Thoracic aorta (tissue), 2 donors: ENCODE data around the gene MRGPRG. TPM values are rescaled to one million over a fixed set of nuclear protein-coding genes. Genes with fewer than 3 reads are reported as not detected.

Experiments used
- ATAC-seq: fragments of 150-250 bp; one replicate; pipeline ENCODE4 v1.8.0; 2017; ENCODE audit warnings: low read depth; ENCODE audit not compliant: insufficient number of reproducible peaks, low FRiP score
- DNase-seq: peaks from one replicate; pipeline ENCODE4 v3.0.0-alpha.2; 2020; ENCODE audit warnings: low spot score
- H3K27ac ChIP-seq, 2 donors: fragments of 200-600 bp; sonication (generic); 1 replicate in 1 of 2; 2 replicates in 1 of 2; pipeline ENCODE4 v1.5.1; 2016; ENCODE audit warnings: mild to moderate bottlenecking in 2 of 2, moderate library complexity in 2 of 2
- H3K27me3 ChIP-seq: fragments of 200-600 bp; sonication (generic); replicated peaks from 2 replicates; pipeline ENCODE4 v1.6.0; 2016; ENCODE audit warnings: mild to moderate bottlenecking; ENCODE audit not compliant: insufficient read depth
- H3K36me3 ChIP-seq: fragments of 200-600 bp; sonication (generic); one replicate; pipeline ENCODE4 v1.5.1; 2016
- H3K4me1 ChIP-seq, 2 donors: fragments of 200-600 bp; sonication (generic); 1 replicate in 1 of 2; 2 replicates in 1 of 2; pipeline versions ENCODE4 v1.5.1 to v1.6.0; 2016; ENCODE audit warnings: low read depth in 2 of 2, mild to moderate bottlenecking in 1 of 2; ENCODE audit not compliant: control insufficient read depth in 1 of 2
- H3K4me3 ChIP-seq: fragments of 200-600 bp; sonication (generic); 2 replicates; pipeline ENCODE4 v1.5.1; 2016; ENCODE audit warnings: mild to moderate bottlenecking
- H3K9me3 ChIP-seq: fragments of 200-600 bp; sonication (generic); 2 replicates; pipeline ENCODE4 v1.5.1; 2016
- CTCF ChIP-seq: fragments of 200-600 bp; sonication (generic); IDR thresholded peaks from one replicate; pipeline ENCODE4 v1.5.1; 2019; ENCODE audit warnings: antibody characterized with exemption
- total RNA-seq, 2 donors: library from RNA; depleted of rRNA; stranded (reverse); fragments of >200 nt; gene quantifications; one replicate each; pipeline versions ENCODE4 v1.1.0 to v1.2.3, GENCODE V29; 2016

Gene MRGPRG
- total RNA-seq, 2 donors from 2014 or later, result not detected

DNA sequence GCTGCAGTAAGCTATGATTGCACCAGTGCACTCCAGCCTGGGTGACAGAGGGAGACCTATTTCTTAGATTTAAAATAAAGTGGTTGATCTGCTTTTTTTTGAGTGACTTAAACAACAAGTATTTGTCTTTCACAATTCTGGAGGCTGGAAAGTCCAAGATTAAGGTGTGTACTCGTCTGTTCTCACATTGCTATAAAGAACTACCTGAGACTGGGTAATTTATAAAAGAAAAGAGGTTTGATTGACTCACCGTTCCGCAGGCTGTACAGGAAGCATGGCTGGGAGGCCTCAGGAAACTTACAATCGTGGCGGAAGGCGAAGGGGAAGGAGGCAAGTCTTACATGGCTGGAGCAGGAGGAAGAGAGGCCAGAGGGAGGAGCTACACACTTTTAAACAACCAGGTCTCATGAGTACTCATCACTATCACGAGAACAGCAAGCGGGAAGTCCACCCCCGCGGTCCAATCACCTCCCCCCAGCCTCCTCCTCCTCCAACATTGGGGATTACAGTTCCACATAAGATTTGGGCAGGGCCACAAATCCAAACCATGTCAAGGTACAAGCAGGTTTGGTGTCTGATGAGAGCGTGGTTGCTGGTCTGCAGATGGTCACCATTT is 33.8 kb downstream of the MRGPRG start:
- Histone ChIP-seq H3K27me3 (no peaks in the 10 kb centered on the region), H3K27ac (no peak overlapping the region), H3K4me1 (no peaks in the 10 kb centered on the region), H3K4me3 (no peak overlapping the region), H3K9me3 (no peaks in the 10 kb centered on the region), H3K36me3 (no peaks in the 10 kb centered on the region)
- no peak for TF ChIP-seq CTCF
- DNase-seq (no peak), ATAC-seq (no peak)

DNA sequence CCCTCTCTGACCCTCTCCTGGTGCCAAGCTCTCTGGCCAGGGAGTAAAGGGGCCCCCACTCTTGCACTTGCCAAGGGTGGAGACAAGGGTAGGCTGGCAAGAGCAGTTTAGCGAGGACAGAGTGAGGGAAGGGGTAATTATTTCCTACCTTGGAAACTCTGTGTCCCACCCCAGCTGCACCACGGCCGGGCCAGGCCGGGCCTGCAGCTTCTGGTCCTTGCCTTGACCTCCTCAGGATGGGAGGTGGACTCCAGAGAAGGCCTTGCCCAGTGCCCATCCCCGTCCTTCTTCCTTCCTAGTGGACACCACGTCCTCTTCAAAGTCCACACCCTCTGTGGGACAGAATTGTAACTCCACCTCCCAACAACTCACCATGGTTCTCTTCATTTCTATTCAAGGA is 35.1 kb downstream of the MRGPRG start:
- no peak for ATAC-seq

GRCh38 chr11:3182462-3182852 is 36.2 kb downstream of the MRGPRG start:
- ATAC-seq, result no peak
- Histone ChIP-seq H3K4me1 (no peaks in the 10 kb centered on the region), H3K27me3 (no peaks in the 10 kb centered on the region), H3K36me3 (no peaks in the 10 kb centered on the region), H3K9me3 (no peaks in the 10 kb centered on the region), H3K4me3 (no peak overlapping the region), H3K27ac (no peak overlapping the region)
- no peak for TF ChIP-seq CTCF
- DNase-seq, result no peak

More for the DNA sequence above, 35.1 kb downstream of the MRGPRG start:
- H3K27me3 ChIP-seq, result no peaks in the 10 kb centered on the region
- H3K27ac ChIP-seq, result no peak overlapping the region
- no peak overlapping the region for H3K4me3 ChIP-seq
- H3K9me3 ChIP-seq, result no peaks in the 10 kb centered on the region
- TF ChIP-seq CTCF, result no peak
- DNase-seq, result no peak
- no peaks in the 10 kb centered on the region for H3K4me1 ChIP-seq
- H3K36me3 ChIP-seq, result no peaks in the 10 kb centered on the region

DNA sequence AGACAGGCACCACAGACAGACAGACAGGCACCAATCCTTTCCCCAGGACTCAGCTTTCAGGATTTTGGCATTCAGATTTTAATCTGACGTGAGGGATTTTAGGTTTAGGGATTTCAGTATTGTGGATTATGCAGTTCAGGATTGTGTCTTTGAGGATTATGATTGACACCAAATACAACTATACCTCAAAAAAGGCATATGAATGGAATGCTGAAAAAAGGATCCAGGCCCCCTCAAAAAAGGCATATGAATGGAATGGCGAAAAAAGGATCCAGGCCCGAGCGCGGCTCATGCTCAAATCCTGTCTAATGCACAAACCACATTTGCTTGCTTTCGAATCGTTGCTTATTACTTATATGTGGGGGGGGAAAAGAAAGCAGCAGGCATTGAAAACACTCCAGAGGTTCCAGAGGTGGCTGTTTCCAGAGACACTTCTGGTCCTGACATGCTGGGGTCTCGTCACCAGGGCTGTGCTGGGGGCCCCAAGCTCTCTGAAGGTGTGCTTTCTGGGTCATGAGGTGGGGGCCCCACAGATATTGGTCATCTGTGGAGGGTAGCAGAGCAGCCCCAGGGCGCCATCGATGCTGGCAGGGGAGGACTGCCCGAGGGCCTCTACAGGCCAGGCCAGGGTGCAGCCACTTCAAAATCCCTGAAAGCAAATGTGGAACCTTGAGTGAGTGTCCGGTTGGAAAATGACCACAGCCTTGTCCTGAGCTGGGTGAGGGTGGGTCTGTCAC is 36.7 kb downstream of the MRGPRG start:
- H3K27ac ChIP-seq, result no peak overlapping the region
- H3K9me3 ChIP-seq, result no peaks in the 10 kb centered on the region
- TF ChIP-seq CTCF, result no peak
- H3K4me3 ChIP-seq, result no peak overlapping the region
- no peaks in the 10 kb centered on the region for H3K36me3 ChIP-seq
- no peaks in the 10 kb centered on the region for H3K4me1 ChIP-seq
- no peaks in the 10 kb centered on the region for H3K27me3 ChIP-seq
- no peak for ATAC-seq
- DNase-seq, result no peak

DNA sequence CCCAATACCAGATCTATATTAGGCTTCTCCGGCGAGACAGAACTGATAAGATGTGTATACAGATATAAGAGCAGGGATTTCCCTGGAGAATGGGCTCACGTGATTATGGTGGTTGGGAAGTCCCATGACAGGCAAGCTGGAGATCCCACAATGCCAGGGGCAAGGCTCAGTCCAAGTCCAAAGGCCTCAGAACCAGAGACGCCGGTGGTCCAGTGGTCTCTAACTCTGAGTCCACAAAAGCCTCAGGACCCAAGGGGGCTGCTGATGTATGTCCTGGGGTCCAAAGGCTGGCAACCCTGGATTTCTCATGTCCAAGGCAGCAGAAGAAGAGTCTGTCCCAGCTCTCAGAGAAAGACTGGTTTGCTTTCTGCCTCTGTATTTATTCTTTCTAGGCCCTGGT is 37.7 kb downstream of the MRGPRG start:
- Histone ChIP-seq H3K27ac (no peak overlapping the region), H3K4me1 (no peaks in the 10 kb centered on the region), H3K36me3 (no peaks in the 10 kb centered on the region), H3K9me3 (no peaks in the 10 kb centered on the region), H3K27me3 (no peaks in the 10 kb centered on the region), H3K4me3 (no peak overlapping the region)
- no peak for TF ChIP-seq CTCF
- no peak for DNase-seq
- no peak for ATAC-seq
